ENCODE measurements around the gene MRPS26.
"Not testable (repeated sequence)": the region's sequence is repeated elsewhere in the genome, so short reads cannot be mapped to it uniquely, and the experiment has no call there.

MRPS26 gene

GRCh38 chr20:3042625-3043024 is 3.2 kb upstream of the MRPS26 start:
- DNase-seq (ENCODE audit: low spot score) = no peak

- DNase-seq (ENCODE audit: low spot score) = no peak
Measured at GRCh38 chr20:3043322-3043721, 2.5 kb upstream of the MRPS26 start, which contains the start of gene GNRH2. GNRH2 (plus strand) TSS chr20:3043622; CDS start chr20:3044415, 793 bp downstream.

DNA sequence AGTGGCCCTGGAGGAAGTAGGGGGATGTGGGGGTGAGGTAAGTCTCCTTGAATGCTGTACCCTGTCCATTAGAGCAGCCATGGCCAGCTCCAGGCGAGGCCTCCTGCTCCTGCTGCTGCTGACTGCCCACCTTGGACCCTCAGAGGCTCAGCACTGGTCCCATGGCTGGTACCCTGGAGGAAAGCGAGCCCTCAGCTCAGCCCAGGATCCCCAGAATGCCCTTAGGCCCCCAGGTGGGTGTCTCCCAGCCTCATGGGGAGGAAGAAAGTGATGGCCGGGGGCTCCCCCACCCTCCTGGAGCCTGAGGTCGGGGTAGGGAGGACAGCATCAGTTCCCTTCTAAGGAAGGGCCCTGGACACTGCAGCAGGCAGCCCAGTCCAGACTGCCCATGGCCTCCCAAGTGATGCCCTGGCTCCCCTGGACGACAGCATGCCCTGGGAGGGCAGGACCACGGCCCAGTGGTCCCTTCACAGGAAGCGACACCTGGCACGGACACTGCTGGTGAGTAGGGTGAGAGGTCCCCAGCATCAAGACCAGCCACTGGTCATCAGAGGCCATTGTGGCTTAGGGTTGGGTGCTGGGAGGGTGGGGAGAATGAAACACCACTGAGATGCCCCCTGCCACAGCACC is 1.4 kb upstream of the MRPS26 start:
- no peak for DNase-seq (ENCODE audit: low spot score)

GRCh38 chr20:3045042-3045815 is 623 bp upstream of the MRPS26 start:
- peak; percentile 61 for DNase-seq (ENCODE audit: low spot score)

GRCh38 chr20:3046677-3047462 is 1.0 kb downstream of the MRPS26 start:
- DNase-seq (ENCODE audit: low spot score) = no peak

GRCh38 chr20:3047486-3048419 is 1.9 kb downstream of the MRPS26 start:
- DNase-seq (ENCODE audit: low spot score) = no peak

GRCh38 chr20:3051385-3052019 is 5.7 kb downstream of the MRPS26 start:
- no peak for DNase-seq (ENCODE audit: low spot score)

DNA sequence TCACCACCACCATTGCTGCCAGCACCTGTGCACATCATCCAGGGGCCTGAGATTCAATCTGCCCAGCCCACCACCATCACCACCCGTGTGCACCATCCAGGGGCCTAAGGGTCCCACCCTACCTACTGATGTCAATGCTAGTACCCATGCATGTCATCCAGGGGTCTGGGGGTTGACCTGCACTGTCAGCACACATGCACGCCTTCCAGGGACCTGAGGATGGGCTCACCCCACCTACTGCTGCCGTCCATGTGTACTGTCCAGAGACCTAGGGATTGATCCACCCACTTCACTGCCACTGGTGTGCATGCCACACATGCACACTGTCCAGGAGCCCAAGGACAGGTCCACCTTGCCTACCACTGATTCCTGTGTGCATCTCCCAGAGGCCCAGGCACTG is 13.6 kb downstream of the MRPS26 start:
- no peak for DNase-seq (ENCODE audit: low spot score)

GRCh38 chr20:3064119-3064518 is 18.3 kb downstream of the MRPS26 start:
- DNase-seq (ENCODE audit: low spot score) = not testable (repeated sequence)

DNA sequence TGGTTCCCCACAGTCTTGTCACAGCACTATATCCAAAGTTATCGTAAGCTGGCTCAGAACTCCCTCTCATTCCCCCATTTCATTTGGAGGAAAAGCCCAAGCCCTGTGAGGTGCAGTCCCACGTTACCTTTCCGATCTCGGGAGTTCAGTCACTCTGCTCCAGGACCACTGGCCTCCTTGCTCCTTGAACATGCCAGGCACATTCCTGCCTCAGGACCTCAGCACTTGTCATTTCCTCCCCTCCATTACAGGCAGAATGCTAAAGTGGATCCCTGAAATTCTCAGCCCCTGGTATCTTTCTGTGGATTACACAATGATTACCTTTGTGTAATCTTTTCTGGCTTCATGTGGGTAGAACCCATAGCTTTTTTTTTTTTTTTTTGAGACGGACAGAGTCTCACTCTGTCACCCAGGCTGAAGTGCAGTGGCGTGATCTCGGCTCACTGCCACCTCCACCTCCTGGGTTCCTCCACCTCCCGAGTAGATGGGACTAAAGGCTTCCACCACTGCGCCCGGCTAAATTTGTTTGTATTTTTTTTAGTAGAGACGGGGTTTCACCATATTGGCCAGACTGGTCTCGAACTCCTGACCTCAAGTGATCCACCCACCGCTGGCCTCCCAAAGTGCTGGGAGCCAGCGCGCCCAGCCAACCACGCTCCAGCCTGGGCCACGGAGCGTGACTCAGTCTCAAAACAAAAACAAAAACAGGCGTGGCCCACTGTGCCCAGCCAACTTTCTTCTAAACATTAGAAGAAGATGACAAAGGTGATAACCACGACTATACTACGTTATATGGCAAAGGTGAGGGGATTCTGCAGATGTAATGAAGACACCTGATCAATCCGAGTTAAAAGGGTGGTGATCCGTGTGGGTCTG is 21.5 kb downstream of the MRPS26 start:
- no peak for DNase-seq (ENCODE audit: low spot score)

DNA sequence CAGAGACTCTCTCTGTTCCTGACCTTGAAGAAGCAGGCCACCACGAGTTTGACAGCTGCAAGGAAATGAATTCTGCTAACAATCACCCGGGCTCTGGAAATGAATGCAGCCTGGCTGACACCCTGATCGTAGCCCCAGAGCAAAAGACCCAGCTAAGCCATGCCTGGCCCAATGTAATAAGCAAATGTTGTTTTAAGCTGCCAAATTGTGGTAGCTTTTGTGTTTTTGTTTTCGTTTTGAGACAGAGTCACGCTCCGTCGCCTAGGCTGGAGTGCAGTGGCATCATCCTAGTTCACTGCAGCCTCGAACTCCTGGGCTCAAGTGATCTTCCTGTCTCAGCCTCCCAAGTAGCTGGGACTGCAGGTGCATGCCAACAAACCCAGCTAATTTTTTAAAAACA is 22.2 kb downstream of the MRPS26 start:
- DNase-seq (ENCODE audit: low spot score) = no peak

DNA sequence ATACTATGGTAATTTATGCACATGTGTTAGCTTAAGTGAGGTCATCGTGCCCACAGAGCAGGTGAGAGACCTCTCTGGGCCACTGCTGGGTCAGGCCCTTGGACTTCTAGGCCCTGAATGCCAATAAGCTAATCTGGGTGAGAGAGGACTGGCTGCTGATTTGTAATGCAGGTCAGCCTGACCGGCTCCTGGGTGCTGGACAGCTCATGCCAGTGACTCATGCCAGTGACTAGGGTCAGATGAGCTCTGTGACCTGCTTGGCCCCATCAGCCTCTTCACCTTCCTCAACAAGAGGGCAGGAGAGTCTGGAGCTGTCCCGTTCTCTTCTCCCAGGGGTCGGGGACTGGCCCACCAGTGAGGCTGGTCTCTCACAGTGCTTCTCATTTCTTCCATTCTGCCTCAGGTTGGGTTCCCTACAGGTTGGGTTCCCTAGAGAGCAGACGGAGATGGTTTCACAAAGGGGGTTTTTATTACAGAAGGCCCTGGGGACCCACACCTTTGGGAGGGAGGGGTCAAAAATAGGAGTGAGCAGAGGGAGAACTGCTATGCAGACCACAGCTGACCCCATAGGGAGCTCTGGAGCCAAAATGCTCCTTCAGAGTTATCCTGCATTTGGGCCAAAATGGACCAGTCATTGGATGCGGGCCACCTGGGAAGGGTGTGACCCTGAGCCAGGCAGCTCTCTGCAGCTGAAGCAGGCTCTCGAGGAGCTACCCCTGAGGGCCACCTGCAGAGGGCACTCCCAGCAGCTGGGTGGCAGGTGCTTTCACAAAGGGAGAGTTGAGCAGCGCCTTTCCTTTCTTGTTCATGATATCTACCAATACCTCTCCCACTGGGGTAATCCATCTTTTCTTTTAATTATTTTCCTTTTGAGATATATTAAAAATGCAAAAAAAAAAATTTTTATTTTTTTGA is 23.4 kb downstream of the MRPS26 start:
- DNase-seq (ENCODE audit: low spot score) = no peak

GRCh38 chr20:3070725-3071124 is 24.9 kb downstream of the MRPS26 start:
- DNase-seq (ENCODE audit: low spot score) = no peak

DNA sequence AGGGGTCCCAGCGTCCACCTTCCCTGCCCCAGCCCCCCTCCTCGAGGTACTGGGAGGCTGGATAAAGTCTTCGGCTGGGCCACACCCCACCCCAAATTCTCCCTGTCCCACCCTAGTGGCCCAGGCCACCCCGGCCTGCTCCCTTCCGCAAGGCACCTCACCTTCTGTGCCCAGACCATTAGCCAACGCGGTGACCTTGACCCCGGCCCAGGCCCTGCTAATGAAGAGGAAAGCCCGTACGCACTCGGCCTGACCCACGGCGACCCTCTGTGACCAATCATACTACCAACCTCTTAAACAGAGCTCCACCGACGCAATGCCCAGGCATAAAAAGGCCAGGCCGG is 25.4 kb downstream of the MRPS26 start:
- no peak for DNase-seq (ENCODE audit: low spot score)

DNA sequence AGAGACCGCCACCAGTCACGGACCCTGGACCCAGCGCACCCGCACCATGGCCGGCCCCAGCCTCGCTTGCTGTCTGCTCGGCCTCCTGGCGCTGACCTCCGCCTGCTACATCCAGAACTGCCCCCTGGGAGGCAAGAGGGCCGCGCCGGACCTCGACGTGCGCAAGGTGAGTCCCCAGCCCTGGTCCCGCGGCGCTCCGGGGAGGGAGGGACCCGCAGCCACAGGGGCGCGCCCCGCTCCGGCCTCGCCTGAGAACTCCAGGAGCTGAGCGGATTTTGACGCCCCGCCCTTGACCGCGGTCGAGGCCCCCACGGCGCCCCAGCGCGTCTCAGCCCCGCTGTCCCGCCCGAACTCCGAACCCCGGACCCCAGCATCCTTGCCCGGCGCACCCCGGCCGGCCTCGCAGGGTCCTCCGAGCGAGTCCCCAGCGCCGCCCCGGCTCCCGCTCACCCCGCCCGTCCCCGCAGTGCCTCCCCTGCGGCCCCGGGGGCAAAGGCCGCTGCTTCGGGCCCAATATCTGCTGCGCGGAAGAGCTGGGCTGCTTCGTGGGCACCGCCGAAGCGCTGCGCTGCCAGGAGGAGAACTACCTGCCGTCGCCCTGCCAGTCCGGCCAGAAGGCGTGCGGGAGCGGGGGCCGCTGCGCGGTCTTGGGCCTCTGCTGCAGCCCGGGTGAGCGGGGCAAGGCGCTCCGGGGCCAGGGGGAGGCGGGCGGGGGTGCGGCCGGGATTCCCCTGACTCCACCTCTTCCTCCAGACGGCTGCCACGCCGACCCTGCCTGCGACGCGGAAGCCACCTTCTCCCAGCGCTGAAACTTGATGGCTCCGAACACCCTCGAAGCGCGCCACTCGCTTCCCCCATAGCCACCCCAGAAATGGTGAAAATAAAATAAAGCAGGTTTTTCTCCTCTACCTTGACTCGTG is 26.0 kb downstream of the MRPS26 start, which contains the start of gene OXT:
Gene OXT, plus strand, starts transcription at position 11 of the 920 bp plus-strand sequence. Its CDS starts 36 bp downstream, at position 47.
- DNase-seq (ENCODE audit: low spot score) = no peak

GRCh38 chr20:3072530-3073250 is 26.8 kb downstream of the MRPS26 start:
- DNase-seq (ENCODE audit: low spot score) = no peak

- not testable (repeated sequence) for DNase-seq (ENCODE audit: low spot score)
Measured at GRCh38 chr20:3073251-3073643, 27.4 kb downstream of the MRPS26 start.
